ENCODE data around the gene CRACDL. TPM values are rescaled to one million over a fixed set of nuclear protein-coding genes. Genes with fewer than 3 reads are reported as not detected.

Gene CRACDL
- total RNA-seq, 1 experiment from 2014 or later: 1.1 TPM

DNA sequence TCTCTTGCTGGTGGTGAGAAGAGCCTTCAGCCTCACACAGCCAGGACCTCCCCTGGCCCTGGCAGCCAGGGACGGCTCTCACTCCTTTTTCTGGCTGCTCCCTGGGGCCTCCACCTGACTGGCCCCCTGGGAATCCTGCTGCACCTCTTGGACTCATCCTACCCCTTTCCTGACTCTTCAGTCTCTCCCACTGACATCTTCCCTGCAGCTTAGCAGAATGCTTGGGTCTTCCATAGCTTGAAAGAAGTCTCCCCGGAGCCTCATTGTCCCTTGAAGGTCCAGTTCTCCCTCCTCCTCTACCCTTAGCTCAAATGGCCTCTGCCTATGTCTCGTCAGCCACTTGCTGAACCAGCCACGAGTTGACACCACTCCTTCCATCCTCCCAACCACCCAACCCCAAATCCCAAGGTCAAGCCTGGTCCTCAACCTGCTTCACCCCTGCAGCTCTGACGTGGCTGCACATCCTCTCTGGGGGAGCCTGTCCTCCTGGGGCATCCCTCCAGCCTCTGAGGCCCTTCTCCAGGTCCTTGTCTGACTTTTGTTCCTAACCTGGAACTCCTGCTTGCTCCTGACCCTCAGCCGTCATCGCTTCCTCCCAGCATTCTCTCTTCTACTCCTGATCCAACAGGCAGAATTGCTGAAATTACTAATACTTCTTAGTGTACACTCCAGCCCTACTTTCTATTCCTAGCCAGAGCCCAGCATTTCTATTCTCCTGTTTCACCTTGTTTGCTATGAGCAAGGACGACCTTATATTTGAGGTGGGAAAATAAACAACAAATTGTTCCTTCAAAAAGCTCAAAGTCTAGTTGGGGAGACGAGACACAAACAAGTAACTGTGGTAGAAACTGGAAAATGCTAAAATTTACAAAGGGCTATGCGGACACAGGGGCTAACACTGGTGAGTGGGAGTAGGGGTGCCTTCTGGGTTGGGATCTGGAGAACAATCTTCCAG lies 136.4 kb downstream of the CRACDL start:
- no peak for DNase-seq
- POLR2A ChIA-PET: interaction anchor here (0.6 kb wide), 1 partner anchor 36 kb away, joined by 3 read pairs; no protein-coding TSS in a partner anchor
- Mint-ChIP-seq H3K4me1 (ENCODE audit: low read depth, unreplicated experiment) (peaks cover 42% of the 10 kb centered on the region), H3K27me3 (ENCODE audit: insufficient read depth, unreplicated experiment) (no peaks in the 10 kb centered on the region), H3K36me3 (ENCODE audit: insufficient read depth, unreplicated experiment) (peaks cover 20% of the 10 kb centered on the region), H3K27ac (ENCODE audit: unreplicated experiment) (peak overlapping the region; percentile 43), H3K4me3 (ENCODE audit: unreplicated experiment) (no peak overlapping the region), H3K9me3 (ENCODE audit: unreplicated experiment) (no peaks in the 10 kb centered on the region)
- TF ChIP-seq, protein P1, sequence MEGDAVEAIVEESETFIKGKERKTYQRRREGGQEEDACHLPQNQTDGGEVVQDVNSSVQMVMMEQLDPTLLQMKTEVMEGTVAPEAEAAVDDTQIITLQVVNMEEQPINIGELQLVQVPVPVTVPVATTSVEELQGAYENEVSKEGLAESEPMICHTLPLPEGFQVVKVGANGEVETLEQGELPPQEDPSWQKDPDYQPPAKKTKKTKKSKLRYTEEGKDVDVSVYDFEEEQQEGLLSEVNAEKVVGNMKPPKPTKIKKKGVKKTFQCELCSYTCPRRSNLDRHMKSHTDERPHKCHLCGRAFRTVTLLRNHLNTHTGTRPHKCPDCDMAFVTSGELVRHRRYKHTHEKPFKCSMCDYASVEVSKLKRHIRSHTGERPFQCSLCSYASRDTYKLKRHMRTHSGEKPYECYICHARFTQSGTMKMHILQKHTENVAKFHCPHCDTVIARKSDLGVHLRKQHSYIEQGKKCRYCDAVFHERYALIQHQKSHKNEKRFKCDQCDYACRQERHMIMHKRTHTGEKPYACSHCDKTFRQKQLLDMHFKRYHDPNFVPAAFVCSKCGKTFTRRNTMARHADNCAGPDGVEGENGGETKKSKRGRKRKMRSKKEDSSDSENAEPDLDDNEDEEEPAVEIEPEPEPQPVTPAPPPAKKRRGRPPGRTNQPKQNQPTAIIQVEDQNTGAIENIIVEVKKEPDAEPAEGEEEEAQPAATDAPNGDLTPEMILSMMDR (IDR thresholded peaks at IDR 0.05; ENCODE audit: insufficient read depth in 1 of 2, low read depth in 1 of 2, low read length in 1 of 2, severe bottlenecking in 1 of 2, unreplicated experiment in 1 of 2): no peak
- no peak overlapping the region for H3K4me3 ChIP-seq (ENCODE audit: low read depth, low read length)
- no peaks in the 10 kb centered on the region for H3K9me3 ChIP-seq
- intact Hi-C loops (cut with micrococcal nuclease; ENCODE audit: unreplicated experiment): no loop called here
- BruUV-seq (replicated peaks): no TSS peak
- no peaks in the 10 kb centered on the region for H3K27me3 ChIP-seq (replicated peaks; ENCODE audit: control insufficient read depth, insufficient read depth, low read length)
- no peaks in the 10 kb centered on the region for H3K36me3 ChIP-seq (ENCODE audit: control insufficient read depth, insufficient read depth, low read length)
- peaks cover 45% of the 10 kb centered on the region for H3K4me1 ChIP-seq
- CTCF ChIA-PET: no interaction called here

DNA sequence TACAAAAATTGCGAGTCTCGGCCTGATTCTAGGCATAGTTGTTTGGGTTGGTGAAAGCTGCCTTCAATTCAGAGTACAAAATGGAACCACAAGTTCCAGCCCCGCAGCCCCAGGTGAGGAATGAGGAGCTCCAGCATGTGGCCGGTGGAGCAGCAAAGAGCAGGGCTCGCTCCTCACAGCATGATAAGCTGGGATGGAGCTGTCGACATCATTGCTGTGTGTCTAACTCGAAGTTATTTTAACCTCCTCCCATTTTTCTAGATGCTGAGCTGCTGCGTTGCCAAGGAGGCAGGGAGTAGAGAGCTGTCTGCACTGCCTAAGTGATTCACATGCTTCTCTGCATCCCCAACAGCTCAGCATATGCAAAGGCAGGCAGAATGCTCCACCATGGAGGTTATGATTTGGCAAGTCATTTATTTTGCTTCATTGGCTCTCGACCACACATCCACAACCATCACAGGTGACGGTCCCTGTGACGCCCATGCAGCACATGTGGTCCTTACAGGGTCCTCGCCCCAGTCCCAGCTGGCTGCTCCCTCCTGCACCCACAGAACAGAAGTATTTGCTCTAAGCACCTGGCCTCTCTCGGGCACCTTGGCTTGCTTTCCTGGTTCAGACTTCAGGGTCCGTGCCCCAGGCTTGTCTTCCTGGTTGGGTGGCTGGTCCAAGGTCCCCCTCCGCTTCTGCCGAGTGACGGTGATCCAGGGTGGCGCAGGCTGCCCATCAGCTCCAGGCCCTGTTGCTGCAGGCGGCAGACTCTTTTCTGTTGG lies 139.1 kb downstream of the CRACDL start:
- Histone ChIP-seq H3K4me1 (peaks cover 72% of the 10 kb centered on the region), H3K36me3 (ENCODE audit: control insufficient read depth, insufficient read depth, low read length) (no peaks in the 10 kb centered on the region), H3K4me3 (ENCODE audit: low read depth, low read length) (no peak overlapping the region), H3K9me3 (no peaks in the 10 kb centered on the region), H3K27me3 (replicated peaks; ENCODE audit: control insufficient read depth, insufficient read depth, low read length) (no peaks in the 10 kb centered on the region)
- no peak for DNase-seq
- TF ChIP-seq, protein P1 (IDR thresholded peaks at IDR 0.05; ENCODE audit: insufficient read depth in 1 of 2, low read depth in 1 of 2, low read length in 1 of 2, severe bottlenecking in 1 of 2, unreplicated experiment in 1 of 2): no peak
- POLR2A ChIA-PET: interaction anchor here (0.9 to 2.0 kb wide), 2 partner anchors 58 to 66 kb away, joined by 5 to 19 read pairs; partner anchors contain the start of gene MGAT4A
- Mint-ChIP-seq H3K27ac (ENCODE audit: unreplicated experiment) (peak overlapping the region; percentile 94), H3K4me1 (ENCODE audit: low read depth, unreplicated experiment) (peaks cover 61% of the 10 kb centered on the region), H3K9me3 (ENCODE audit: unreplicated experiment) (no peaks in the 10 kb centered on the region), H3K27me3 (ENCODE audit: insufficient read depth, unreplicated experiment) (no peaks in the 10 kb centered on the region), H3K36me3 (ENCODE audit: insufficient read depth, unreplicated experiment) (peaks cover 20% of the 10 kb centered on the region), H3K4me3 (ENCODE audit: unreplicated experiment) (no peak overlapping the region)
- intact Hi-C loops (cut with micrococcal nuclease; ENCODE audit: unreplicated experiment): loop anchor here (1.0 to 2.0 kb wide), 3 partner anchors 40 to 95 kb away; partner anchors contain the start of gene MGAT4A
- CTCF ChIA-PET: interaction anchor here (0.9 to 1.6 kb wide), 7 partner anchors 11 to 148 kb away, joined by 3 to 12 read pairs (median 4); partner anchors contain the start of gene MGAT4A
- no TSS peak for BruUV-seq (replicated peaks)
